H9 (cell line): ENCODE measurements around the gene CHPF2. TPM values are rescaled to one million over a fixed set of nuclear protein-coding genes. Genes with fewer than 3 reads are reported as not detected.

Experiments
- DNase-seq: peaks from one replicate; pipeline ENCODE4 v3.0.0-alpha.2; 2017
- H2AFZ ChIP-seq: one replicate; pipeline ENCODE4 v1.6.1; 2013; ENCODE audit warnings: mild to moderate bottlenecking, low read length, control low read depth, moderate library complexity
- H2AK5ac ChIP-seq: 2 replicates; pipeline ENCODE4 v1.6.1; 2013; ENCODE audit warnings: low read length, control low read depth, mixed read lengths; ENCODE audit not compliant: insufficient read length
- H2BK120ac ChIP-seq: one replicate; pipeline ENCODE4 v1.6.1; 2013; ENCODE audit warnings: low read depth, mild to moderate bottlenecking, low read length, control low read depth, inconsistent platforms; ENCODE audit not compliant: poor library complexity, severe bottlenecking
- H2BK12ac ChIP-seq: 2 replicates; pipeline ENCODE4 v1.6.1; 2013; ENCODE audit warnings: low read length, control low read depth, mixed read lengths, low read depth; ENCODE audit not compliant: insufficient read length
- H2BK15ac ChIP-seq: 2 replicates; pipeline ENCODE4 v1.6.1; 2013; ENCODE audit warnings: low read depth, low read length, control low read depth
- H2BK20ac ChIP-seq: one replicate; pipeline ENCODE4 v1.6.1; 2013; ENCODE audit warnings: low read depth, mild to moderate bottlenecking, low read length, control low read depth, inconsistent platforms; ENCODE audit not compliant: poor library complexity, severe bottlenecking
- H2BK5ac ChIP-seq: 2 replicates; pipeline ENCODE4 v1.6.1; 2013; ENCODE audit warnings: low read length, control low read depth, mixed read lengths; ENCODE audit not compliant: insufficient read length
- H3K14ac ChIP-seq: 2 replicates; pipeline ENCODE4 v1.6.1; 2013; ENCODE audit warnings: low read length, control low read depth; ENCODE audit not compliant: insufficient read depth
- H3K18ac ChIP-seq: 2 replicates; pipeline ENCODE4 v1.6.1; 2013; ENCODE audit warnings: low read depth, mild to moderate bottlenecking, mixed read lengths, low read length, control low read depth; ENCODE audit not compliant: insufficient read length
- H3K23ac ChIP-seq: 2 replicates; pipeline ENCODE4 v1.6.1; 2013; ENCODE audit warnings: low read length, control low read depth, mixed read lengths, low read depth; ENCODE audit not compliant: insufficient read length
- H3K23me2 ChIP-seq: 2 replicates; pipeline ENCODE4 v1.6.1; 2013; ENCODE audit warnings: low read depth, mild to moderate bottlenecking, mixed read lengths, low read length, control low read depth; ENCODE audit not compliant: insufficient read length, poor library complexity, severe bottlenecking
- H3K27ac ChIP-seq: 2 replicates; pipeline ENCODE4 v1.5.1; 2013; ENCODE audit warnings: low read length, control low read depth, mixed read lengths, low read depth; ENCODE audit not compliant: insufficient read length
- H3K27me3 ChIP-seq: 2 replicates; pipeline ENCODE4 v1.6.1; 2013; ENCODE audit warnings: low read length, control low read depth, inconsistent platforms; ENCODE audit not compliant: insufficient read depth
- H3K4ac ChIP-seq: 2 replicates; pipeline ENCODE4 v1.6.1; 2013; ENCODE audit warnings: low read depth, mild to moderate bottlenecking, control low read depth, inconsistent platforms, low read length, moderate library complexity
- H3K4me1 ChIP-seq: 2 replicates; pipeline ENCODE4 v1.6.1; 2013; ENCODE audit warnings: low read length, control low read depth, inconsistent platforms; ENCODE audit not compliant: insufficient read depth
- H3K4me2 ChIP-seq: 2 replicates; pipeline ENCODE4 v1.6.1; 2013; ENCODE audit warnings: low read length, control low read depth, mixed read lengths; ENCODE audit not compliant: insufficient read length, insufficient read depth
- H3K56ac ChIP-seq: 2 replicates; pipeline ENCODE4 v1.6.1; 2013; ENCODE audit warnings: low read depth, mild to moderate bottlenecking, mixed read lengths, low read length, control low read depth; ENCODE audit not compliant: insufficient read length
- H3K79me1 ChIP-seq: 2 replicates; pipeline ENCODE4 v1.6.1; 2013; ENCODE audit warnings: low read depth, mild to moderate bottlenecking, moderate library complexity, low read length, control low read depth, inconsistent platforms; ENCODE audit not compliant: insufficient read depth, poor library complexity, severe bottlenecking
- H3K79me2 ChIP-seq: 2 replicates; pipeline ENCODE4 v1.6.1; 2013; ENCODE audit warnings: low read length, control low read depth, inconsistent platforms; ENCODE audit not compliant: insufficient read depth
- H3K9ac ChIP-seq: 2 replicates; pipeline ENCODE4 v1.6.1; 2013; ENCODE audit warnings: low read length, control low read depth, mixed read lengths; ENCODE audit not compliant: insufficient read length; ENCODE audit errors: extremely low read depth
- H3K9me3 ChIP-seq: one replicate; pipeline ENCODE4 v1.6.1; 2013; ENCODE audit warnings: low read depth, low read length, inconsistent platforms; ENCODE audit not compliant: control insufficient read depth
- H3T11ph ChIP-seq: one replicate; pipeline ENCODE4 v1.6.1; 2013; ENCODE audit warnings: mild to moderate bottlenecking, low read length, control low read depth, inconsistent platforms
- H4K20me1 ChIP-seq: one replicate; pipeline ENCODE4 v1.6.1; 2013; ENCODE audit not compliant: control insufficient read depth, insufficient read length, insufficient read depth
- H4K5ac ChIP-seq: 2 replicates; pipeline ENCODE4 v1.6.1; 2013; ENCODE audit warnings: low read depth, mild to moderate bottlenecking, mixed read lengths, low read length, control low read depth; ENCODE audit not compliant: insufficient read length
- H4K8ac ChIP-seq: replicated peaks from 2 replicates; pipeline ENCODE4 v1.6.1; 2013; ENCODE audit warnings: low read length, control low read depth, mixed read lengths, low read depth; ENCODE audit not compliant: insufficient read length
- H4K91ac ChIP-seq: 2 replicates; pipeline ENCODE4 v1.6.1; 2013; ENCODE audit warnings: low read depth, mild to moderate bottlenecking, moderate library complexity, mixed read lengths, low read length, control low read depth; ENCODE audit not compliant: insufficient read length
- H3K27ac Mint-ChIP-seq, 3 experiments: 2 replicates in 2 of 3; 3 replicates in 1 of 3; pipeline ENCODE4 v1.8.0; 2020 to 2021; ENCODE audit warnings: mixed read lengths in 3 of 3, mild to moderate bottlenecking in 1 of 3, moderate library complexity in 1 of 3
- H3K27me3 Mint-ChIP-seq: 2 replicates; pipeline ENCODE4 v1.8.0; 2021; ENCODE audit warnings: low read depth, mild to moderate bottlenecking, moderate library complexity, mixed read lengths
- H3K36me3 Mint-ChIP-seq, 3 experiments: 2 replicates in 2 of 3; 3 replicates in 1 of 3; pipeline ENCODE4 v1.8.0; 2020 to 2021; ENCODE audit warnings: low read depth in 3 of 3, mixed read lengths in 3 of 3; ENCODE audit not compliant: insufficient read depth in 1 of 3
- H3K4me1 Mint-ChIP-seq, 2 experiments: 2 replicates each; pipeline ENCODE4 v1.8.0; 2020; ENCODE audit warnings: mixed read lengths in 2 of 2
- H3K4me3 Mint-ChIP-seq, 2 experiments: 2 replicates in 1 of 2; 3 replicates in 1 of 2; pipeline ENCODE4 v1.8.0; 2020 to 2021; ENCODE audit warnings: mild to moderate bottlenecking in 2 of 2, mixed read lengths in 2 of 2, moderate library complexity in 1 of 2
- H3K9me3 Mint-ChIP-seq, 2 experiments: 2 replicates in 1 of 2; 3 replicates in 1 of 2; pipeline ENCODE4 v1.8.0; 2020; ENCODE audit warnings: mild to moderate bottlenecking in 2 of 2, mixed read lengths in 2 of 2, moderate library complexity in 1 of 2
- WGBS: extraction: QIAGEN DNeasy Blood & Tissue Kit; methylation state at CpG from one replicate; pipeline ENCODE4 v1.1.7; 2013; ENCODE audit warnings: missing lambda C conversion rate, low lambda C conversion rate, mixed read lengths; ENCODE audit not compliant: insufficient read length; ENCODE audit errors: extremely low coverage; 5-methylcytosine and 5-hydroxymethylcytosine counted together
- total RNA-seq: library from RNA; stranded (reverse); gene quantifications from 2 replicates; pipeline ENCODE4 v1.2.1, GENCODE V29; 2021
- TF ChIP-seq, protein P1 (sequence below): fragments of 200-600 bp; sonication (generic); conservative IDR thresholded peaks from 3 replicates; pipeline ENCODE4 v1.8.0; 2021; ENCODE audit warnings: antibody characterized with exemption, mild to moderate bottlenecking

CHPF2 gene
- total RNA-seq, 1 experiment from 2014 or later = 25.7 TPM

DNA sequence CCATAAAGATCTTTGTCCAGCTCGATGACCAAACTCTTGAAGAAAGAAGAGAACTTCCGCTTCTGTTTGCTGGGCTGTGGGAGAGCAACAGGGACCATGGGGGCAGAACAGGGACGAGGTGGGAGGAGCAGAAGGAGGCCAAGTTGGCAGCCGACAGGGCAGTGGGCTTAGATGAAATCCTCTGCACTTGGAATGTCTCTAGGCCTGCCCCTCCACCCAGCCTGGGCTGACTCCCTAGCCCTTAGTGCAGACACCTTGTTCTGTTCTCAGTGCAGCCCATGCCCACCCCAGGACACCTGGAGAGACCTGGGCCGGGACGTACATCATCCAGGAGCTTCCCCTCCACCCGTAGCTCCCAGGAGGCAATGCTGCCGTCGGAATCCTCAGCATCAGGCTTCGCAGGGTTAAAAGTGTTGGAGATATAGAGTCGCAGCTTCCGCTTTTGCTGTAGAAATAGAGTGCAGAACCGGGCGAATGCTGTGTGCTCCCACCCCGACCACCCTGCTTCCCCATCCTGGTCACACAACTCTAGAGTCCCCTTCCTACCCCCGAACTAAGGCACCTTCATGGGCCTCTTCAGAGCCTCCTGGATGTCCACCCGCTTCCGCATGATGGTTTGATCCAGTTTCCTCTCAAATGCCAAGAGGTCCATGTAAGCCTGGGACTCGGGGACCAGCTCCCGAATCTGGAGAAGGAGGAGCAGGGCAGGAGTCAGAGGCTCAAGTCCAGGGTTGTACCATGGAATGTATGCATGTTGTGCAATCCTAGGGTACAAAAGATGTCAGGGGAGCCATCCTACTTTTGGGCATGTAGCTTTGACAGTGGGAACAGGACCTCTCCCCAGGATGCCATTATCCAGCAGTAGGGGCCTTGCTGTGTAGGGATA, 10.1 kb downstream of the CHPF2 start:
- no peak overlapping the region for H3K27ac ChIP-seq
- Mint-ChIP-seq H3K36me3 (peaks cover 2 to 5% (median 2%) of the 10 kb centered on the region in 3 experiments; a peak in 6 of 7 replicates), H3K27ac (no peak overlapping the region; a peak in 2 of 7 replicates), H3K4me1 (peaks cover 28 to 37% of the 10 kb centered on the region in 2 experiments), H3K4me3 (no peak overlapping the region), H3K27me3 (peaks cover 38% of the 10 kb centered on the region), H3K9me3 (no peaks in the 10 kb centered on the region; a peak in 1 of 5 replicates)
- peaks cover 1% of the 10 kb centered on the region; the same call in 1 of the 2 replicates for H3K27me3 ChIP-seq
- H3K18ac ChIP-seq = no peak overlapping the region
- H2BK15ac ChIP-seq = no peak overlapping the region
- TF ChIP-seq, protein P1, sequence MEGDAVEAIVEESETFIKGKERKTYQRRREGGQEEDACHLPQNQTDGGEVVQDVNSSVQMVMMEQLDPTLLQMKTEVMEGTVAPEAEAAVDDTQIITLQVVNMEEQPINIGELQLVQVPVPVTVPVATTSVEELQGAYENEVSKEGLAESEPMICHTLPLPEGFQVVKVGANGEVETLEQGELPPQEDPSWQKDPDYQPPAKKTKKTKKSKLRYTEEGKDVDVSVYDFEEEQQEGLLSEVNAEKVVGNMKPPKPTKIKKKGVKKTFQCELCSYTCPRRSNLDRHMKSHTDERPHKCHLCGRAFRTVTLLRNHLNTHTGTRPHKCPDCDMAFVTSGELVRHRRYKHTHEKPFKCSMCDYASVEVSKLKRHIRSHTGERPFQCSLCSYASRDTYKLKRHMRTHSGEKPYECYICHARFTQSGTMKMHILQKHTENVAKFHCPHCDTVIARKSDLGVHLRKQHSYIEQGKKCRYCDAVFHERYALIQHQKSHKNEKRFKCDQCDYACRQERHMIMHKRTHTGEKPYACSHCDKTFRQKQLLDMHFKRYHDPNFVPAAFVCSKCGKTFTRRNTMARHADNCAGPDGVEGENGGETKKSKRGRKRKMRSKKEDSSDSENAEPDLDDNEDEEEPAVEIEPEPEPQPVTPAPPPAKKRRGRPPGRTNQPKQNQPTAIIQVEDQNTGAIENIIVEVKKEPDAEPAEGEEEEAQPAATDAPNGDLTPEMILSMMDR = no peak
- no peak overlapping the region for H3K56ac ChIP-seq
- no peak overlapping the region for H3K4me2 ChIP-seq
- no peak overlapping the region for H4K91ac ChIP-seq
- no peak overlapping the region for H2AK5ac ChIP-seq
- H3K9me3 ChIP-seq = no peaks in the 10 kb centered on the region
- no peak for DNase-seq
- no peaks in the 10 kb centered on the region for H3K79me1 ChIP-seq
- H4K20me1 ChIP-seq = no peaks in the 10 kb centered on the region
- no peak overlapping the region for H3K14ac ChIP-seq
- H2BK120ac ChIP-seq = no peak overlapping the region
- no CpG with 5 or more reads among the region's 20 CpGs for WGBS
- H3K23ac ChIP-seq = no peak overlapping the region
- H2BK12ac ChIP-seq = no peak overlapping the region
- no peaks in the 10 kb centered on the region for H3K23me2 ChIP-seq
- no peak overlapping the region for H3T11ph ChIP-seq
- H3K9ac ChIP-seq = no peak overlapping the region
- H4K5ac ChIP-seq = no peak overlapping the region
- no peak overlapping the region for H2BK20ac ChIP-seq
- no peak overlapping the region for H3K4ac ChIP-seq
- H4K8ac ChIP-seq = no peak overlapping the region
- H3K79me2 ChIP-seq = no peaks in the 10 kb centered on the region
- H2BK5ac ChIP-seq = no peak overlapping the region
- H2AFZ ChIP-seq = no peak overlapping the region
- H3K4me1 ChIP-seq = no peaks in the 10 kb centered on the region; the same call in 1 of the 2 replicates
